IMR-90 (cell line): ENCODE measurements around the gene JAGN1. TPM values are rescaled to one million over a fixed set of nuclear protein-coding genes. Genes with fewer than 3 reads are reported as not detected.

Experiments used
- ATAC-seq: fragments of 200-7000 bp; cut with Tn5 transposase; 2 replicates; pipeline ENCODE4 v1.9.1; 2020; ENCODE audit warnings: low read depth, mild to moderate bottlenecking, moderate library complexity
- BruUV-seq: library from RNA; stranded (reverse); fragments of 400-500 nt; replicated peaks from 2 replicates; lab custom pipeline; 2021; lab: Mats Ljungman, UMichigan
- CTCF ChIA-PET: fragments of 300-600 bp; formaldehyde crosslinking; extraction: SDS; loops from one replicate; lab custom pipeline; 2021; ENCODE audit warnings: antibody characterized with exemption; lab: Yijun Ruan, JAX
- POLR2A ChIA-PET: fragments of 300-600 bp; sonication (Branson Sonifier 250); formaldehyde crosslinking; loops from one replicate; lab custom pipeline; 2022; ENCODE audit warnings: antibody characterized with exemption; ENCODE audit not compliant: unreplicated experiment; lab: Charles Lee
- DNase-seq: peaks from one replicate; pipeline ENCODE4 v3.0.0; 2013
- H2AFZ ChIP-seq: replicated peaks from 2 replicates; pipeline ENCODE3; 2013; ENCODE audit warnings: low read length, mild to moderate bottlenecking; ENCODE audit not compliant: poor library complexity
- H2AK5ac ChIP-seq: 2 replicates; pipeline ENCODE4 v1.6.1; 2013; ENCODE audit warnings: low read depth, low read length, inconsistent platforms
- H2AK9ac ChIP-seq: replicated peaks from 2 replicates; pipeline ENCODE3; 2013; ENCODE audit warnings: mild to moderate bottlenecking, low read depth, low read length, moderate library complexity; ENCODE audit not compliant: poor library complexity
- H2BK120ac ChIP-seq: 2 replicates; pipeline ENCODE4 v1.6.1; 2013; ENCODE audit warnings: low read depth, low read length, inconsistent platforms
- H2BK15ac ChIP-seq: 3 replicates; pipeline ENCODE4 v1.6.1; 2013; ENCODE audit warnings: low read depth, low read length, inconsistent platforms
- H2BK20ac ChIP-seq: 2 replicates; pipeline ENCODE4 v1.6.1; 2013; ENCODE audit warnings: low read depth, mild to moderate bottlenecking, inconsistent platforms, low read length, moderate library complexity
- H2BK5ac ChIP-seq: 2 replicates; pipeline ENCODE4 v1.6.1; 2013; ENCODE audit warnings: mild to moderate bottlenecking, low read depth, low read length, inconsistent platforms; ENCODE audit not compliant: poor library complexity, severe bottlenecking
- H3K14ac ChIP-seq: replicated peaks from 2 replicates; pipeline ENCODE4 v1.6.1; 2013; ENCODE audit warnings: low read depth, low read length, inconsistent platforms
- H3K18ac ChIP-seq: 2 replicates; pipeline ENCODE4 v1.6.1; 2013; ENCODE audit warnings: low read depth, low read length, control low read depth
- H3K23ac ChIP-seq: 2 replicates; pipeline ENCODE4 v1.6.1; 2013; ENCODE audit warnings: low read depth, low read length, inconsistent platforms
- H3K27ac ChIP-seq: 2 replicates; pipeline ENCODE4 v1.5.1; 2013; ENCODE audit warnings: mild to moderate bottlenecking, control low read depth, low read length; ENCODE audit not compliant: insufficient read depth
- H3K27me3 ChIP-seq: 2 replicates; pipeline ENCODE4 v1.6.1; 2013; ENCODE audit warnings: low read length; ENCODE audit not compliant: control insufficient read depth, insufficient read depth
- H3K36me3 ChIP-seq: 2 replicates; pipeline ENCODE4 v1.6.1; 2013; ENCODE audit warnings: low read length, mixed read lengths; ENCODE audit not compliant: control insufficient read depth, insufficient read depth
- H3K4ac ChIP-seq: 2 replicates; pipeline ENCODE4 v1.6.1; 2013; ENCODE audit warnings: low read depth, low read length, inconsistent platforms
- H3K4me1 ChIP-seq: 2 replicates; pipeline ENCODE4 v1.6.1; 2013; ENCODE audit warnings: low read length, mixed read lengths; ENCODE audit not compliant: control insufficient read depth, insufficient read depth
- H3K4me2 ChIP-seq: 2 replicates; pipeline ENCODE4 v1.6.1; 2013; ENCODE audit warnings: low read depth, mild to moderate bottlenecking, control low read depth, low read length, moderate library complexity
- H3K4me3 ChIP-seq: 2 replicates; pipeline ENCODE4 v1.5.1; 2013; ENCODE audit warnings: low read depth, mild to moderate bottlenecking, control low read depth, low read length, moderate library complexity; ENCODE audit not compliant: insufficient read depth
- H3K56ac ChIP-seq: 2 replicates; pipeline ENCODE4 v1.6.1; 2013; ENCODE audit warnings: low read length, inconsistent platforms; ENCODE audit not compliant: insufficient read depth; ENCODE audit errors: extremely low read depth
- H3K79me1 ChIP-seq, 2 experiments: 2 replicates each; pipeline ENCODE4 v1.6.1; 2013; ENCODE audit warnings: low read length in 2 of 2, inconsistent platforms in 1 of 2, low read depth in 1 of 2
- H3K9ac ChIP-seq: 2 replicates; pipeline ENCODE4 v1.6.1; 2013; ENCODE audit warnings: low read depth, low read length, control low read depth
- H3K9me1 ChIP-seq: 2 replicates; pipeline ENCODE4 v1.6.1; 2013; ENCODE audit warnings: low read length, inconsistent platforms; ENCODE audit not compliant: insufficient read depth
- H3K9me3 ChIP-seq: 2 replicates; pipeline ENCODE4 v1.6.1; 2013; ENCODE audit warnings: low read length; ENCODE audit not compliant: control insufficient read depth, insufficient read depth
- H4K20me1 ChIP-seq: 2 replicates; pipeline ENCODE4 v1.6.1; 2013; ENCODE audit warnings: low read length, inconsistent platforms; ENCODE audit not compliant: insufficient read depth
- H4K5ac ChIP-seq: 2 replicates; pipeline ENCODE4 v1.6.1; 2013; ENCODE audit warnings: mild to moderate bottlenecking, low read depth, low read length, control low read depth
- H4K8ac ChIP-seq, 2 experiments: 2 replicates each; pipeline ENCODE4 v1.6.1; 2013; ENCODE audit warnings: low read depth in 2 of 2, low read length in 2 of 2, control low read depth in 1 of 2, inconsistent platforms in 1 of 2
- H4K91ac ChIP-seq: 2 replicates; pipeline ENCODE4 v1.6.1; 2013; ENCODE audit warnings: low read depth, low read length, inconsistent platforms; ENCODE audit not compliant: insufficient read depth
- BHLHE40 ChIP-seq: fragments of 150-350 bp; IDR thresholded peaks from 2 replicates; pipeline ENCODE4 v1.6.1; 2016; ENCODE audit warnings: mild to moderate bottlenecking, low read depth, low read length
- CHD1 ChIP-seq: IDR thresholded peaks from 2 replicates; pipeline ENCODE4 v1.6.1; 2012; ENCODE audit warnings: low read depth, low read length, improper control_type of control experiment
- ELK1 ChIP-seq: fragments of 150-350 bp; IDR thresholded peaks from 2 replicates; pipeline ENCODE4 v1.6.1; 2016; ENCODE audit warnings: low read depth, mild to moderate bottlenecking, low read length, moderate library complexity, borderline replicate concordance
- FOS ChIP-seq: fragments of 150-350 bp; IDR thresholded peaks from 2 replicates; pipeline ENCODE4 v1.6.1; 2016; ENCODE audit warnings: low read depth, low read length
- MAFK ChIP-seq: IDR thresholded peaks from 2 replicates; pipeline ENCODE4 v1.6.1; 2012; ENCODE audit warnings: low read depth, low read length, improper control_type of control experiment
- MXI1 ChIP-seq: IDR thresholded peaks from 2 replicates; pipeline ENCODE4 v1.6.1; 2012; ENCODE audit warnings: low read depth, mild to moderate bottlenecking, low read length, moderate library complexity, borderline replicate concordance
- NFE2L2 ChIP-seq: fragments of 150-350 bp; IDR thresholded peaks from 2 replicates; pipeline ENCODE4 v1.6.1; 2016; ENCODE audit warnings: low read depth, mild to moderate bottlenecking, low read length
- POLR2A ChIP-seq: IDR thresholded peaks from 2 replicates; pipeline ENCODE4 v1.6.1; 2012; ENCODE audit warnings: mild to moderate bottlenecking, low read depth, low read length
- RAD21 ChIP-seq: IDR thresholded peaks from 2 replicates; pipeline ENCODE4 v1.6.1; 2012; ENCODE audit warnings: low read length, improper control_type of control experiment
- RCOR1 ChIP-seq: IDR thresholded peaks from 2 replicates; pipeline ENCODE4 v1.6.1; 2012; ENCODE audit warnings: mild to moderate bottlenecking, low read length, improper control_type of control experiment; ENCODE audit not compliant: insufficient replicate concordance
- RFX5 ChIP-seq: IDR thresholded peaks from 2 replicates; pipeline ENCODE4 v1.8.0; 2012; ENCODE audit warnings: low read depth, mild to moderate bottlenecking, low read length, moderate library complexity
- SMC3 ChIP-seq: fragments of 150-350 bp; IDR thresholded peaks from 2 replicates; pipeline ENCODE4 v1.6.1; 2016; ENCODE audit warnings: low read depth, mild to moderate bottlenecking, antibody characterized with exemption, low read length, moderate library complexity
- USF2 ChIP-seq: fragments of 150-350 bp; IDR thresholded peaks from 2 replicates; pipeline ENCODE4 v1.6.1; 2017; ENCODE audit warnings: mild to moderate bottlenecking, antibody characterized with exemption, low read length, low read depth
- WGBS, 2 experiments: methylation state at CpG; one replicate each; pipeline versions ENCODE4 v1.1.5 to v1.1.7; 2013; ENCODE audit warnings: missing lambda C conversion rate in 2 of 2; ENCODE audit not compliant: insufficient read length in 1 of 2; ENCODE audit errors: extremely low coverage in 2 of 2; 5-methylcytosine and 5-hydroxymethylcytosine counted together
- dilution Hi-C: fragments of 300-500 bp; cut with HindIII; formaldehyde crosslinking; loops from one replicate; pipeline ENCODE4 v1.14.3; 2018; ENCODE audit warnings: low sequenced_read_pairs; ENCODE audit not compliant: unreplicated experiment
- in situ Hi-C: fragments of 300-500 bp; cut with MboI; formaldehyde crosslinking; loops from 3 replicates; pipeline ENCODE4 v1.14.3; 2019; ENCODE audit warnings: low sequenced_read_pairs, inconsistent platforms, mixed read lengths
- intact Hi-C: fragments of 100-400 bp; cut with micrococcal nuclease; formaldehyde crosslinking; loops from 2 replicates; pipeline ENCODE4 v1.10.0; 2022
- polyA plus RNA-seq, 3 experiments: library from polyadenylated mRNA; depleted of rRNA; stranded (reverse); fragments of >200 nt; gene quantifications; 2 replicates each; pipeline ENCODE4 v1.2.3, GENCODE V29; 2012; ENCODE audit warnings: low replicate concordance in 1 of 3
- total RNA-seq: library from RNA; depleted of rRNA; stranded (reverse); fragments of >200 nt; gene quantifications from 2 replicates; pipeline ENCODE4 v1.2.3, GENCODE V29; 2012

Gene JAGN1
- total and polyA plus RNA-seq, 2 of the 4 experiments (the other 2 are of a cell fraction), result 32.7 to 39.3 TPM

DNA sequence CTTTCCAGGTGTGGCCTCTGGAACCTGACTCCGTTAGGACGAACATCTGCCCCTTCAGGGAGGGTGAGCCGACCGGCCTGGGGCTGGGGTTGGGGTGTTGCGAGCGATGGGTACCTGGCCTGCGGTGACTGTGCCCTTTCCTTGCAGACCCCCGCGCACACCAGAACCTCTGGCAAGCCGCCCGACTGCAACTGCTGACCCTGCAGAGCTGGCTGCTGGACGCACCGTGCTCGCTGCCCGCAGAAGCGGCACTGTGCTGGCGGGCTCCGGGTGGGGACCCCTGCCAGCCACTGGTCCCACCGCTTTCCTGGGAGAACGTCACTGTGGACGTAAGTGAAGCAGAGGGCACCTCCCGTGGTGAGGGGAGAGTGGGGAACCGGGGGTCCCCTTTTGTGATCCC is 37.7 kb downstream of the JAGN1 start:
- Histone ChIP-seq H3K4me3 (no peak overlapping the region), H3K4me1 (peaks cover 2% of the 10 kb centered on the region; the same call in 1 of the 2 replicates), H2BK15ac (no peak overlapping the region), H3K27ac (no peak overlapping the region), H2BK20ac (no peak overlapping the region), H3K9me1 (no peaks in the 10 kb centered on the region), H2AK9ac (no peak overlapping the region), H3K27me3 (no peaks in the 10 kb centered on the region), H3K9ac (no peak overlapping the region), H3K56ac (no peak overlapping the region), H2BK120ac (no peak overlapping the region), H4K8ac (no peak overlapping the region), H3K23ac (no peak overlapping the region), H3K4ac (no peak overlapping the region), H3K18ac (no peak overlapping the region), H3K14ac (no peak overlapping the region), H3K4me2 (no peak overlapping the region), H2AFZ (no peak overlapping the region), H4K5ac (no peak overlapping the region), H2BK5ac (no peak overlapping the region), H4K91ac (no peak overlapping the region), H3K79me1 (no peaks in the 10 kb centered on the region), H4K20me1 (no peaks in the 10 kb centered on the region), H3K9me3 (no peaks in the 10 kb centered on the region), H3K36me3 (peaks cover 31% of the 10 kb centered on the region), H2AK5ac (no peak overlapping the region)
- POLR2A ChIA-PET, result no interaction called here
- in situ Hi-C loops (no loop called here), dilution Hi-C loops (no loop called here), intact Hi-C loops (no loop called here)
- CTCF ChIA-PET, result no interaction called here
- WGBS, 2 experiments, result 98% methylated on average over 8 of the region's 23 CpGs; no CpG with 5 or more reads in 1 of the 2 experiments
- no TSS peak for BruUV-seq
- TF ChIP-seq POLR2A (no peak), MAFK (no peak), SMC3 (no peak), CHD1 (no peak), RCOR1 (no peak), BHLHE40 (no peak), ELK1 (no peak), RFX5 (no peak), FOS (no peak), NFE2L2 (no peak), USF2 (no peak), MXI1 (no peak), RAD21 (no peak)
- no peak for DNase-seq
- no peak for ATAC-seq
